Activated T-helper 9 cell treated with anti-CD3 and anti-CD28 coated beads, Interleukin-2, amount 50 U/mL, for 16 hours (primary cell): ENCODE results near the gene SLC48A1.

Experiments
- DNase-seq: peaks from one replicate; pipeline ENCODE4 v3.0.0-alpha.2; 2020; ENCODE audit warnings: low read depth

SLC48A1 gene

GRCh38 chr12:47824635-47825034 is 51.6 kb downstream of the SLC48A1 start:
- DNase-seq, result no peak

GRCh38 chr12:47825173-47825639 is 52.2 kb downstream of the SLC48A1 start:
- no peak for DNase-seq

- no peak for DNase-seq
These were observed 55.3 kb downstream of the SLC48A1 start for GRCh38 chr12:47828008-47828975.

GRCh38 chr12:47828976-47829482 is 56.0 kb downstream of the SLC48A1 start:
- no peak for DNase-seq

- no peak for DNase-seq
These were observed 56.5 kb downstream of the SLC48A1 start for GRCh38 chr12:47829584-47829983.
